Rectal smooth muscle tissue (tissue), 1 donor: ENCODE measurements around the gene PAF1.

Experiments used
- H3K27ac ChIP-seq: one replicate; pipeline ENCODE4 v1.7.0; 2013; ENCODE audit warnings: low read depth, low read length, inconsistent platforms
- H3K27me3 ChIP-seq: one replicate; pipeline ENCODE4 v1.7.0; 2013; ENCODE audit warnings: low read length; ENCODE audit not compliant: control insufficient read depth, insufficient read depth
- H3K36me3 ChIP-seq: one replicate; pipeline ENCODE4 v1.7.0; 2013; ENCODE audit warnings: low read length; ENCODE audit not compliant: control insufficient read depth, insufficient read depth
- H3K4me1 ChIP-seq: one replicate; pipeline ENCODE4 v1.7.0; 2013; ENCODE audit warnings: low read length; ENCODE audit not compliant: control insufficient read depth, insufficient read depth
- H3K4me3 ChIP-seq: one replicate; pipeline ENCODE4 v1.7.0; 2013; ENCODE audit warnings: low read length
- H3K9ac ChIP-seq: one replicate; pipeline ENCODE4 v1.7.0; 2013; ENCODE audit warnings: low read length

PAF1 gene

DNA sequence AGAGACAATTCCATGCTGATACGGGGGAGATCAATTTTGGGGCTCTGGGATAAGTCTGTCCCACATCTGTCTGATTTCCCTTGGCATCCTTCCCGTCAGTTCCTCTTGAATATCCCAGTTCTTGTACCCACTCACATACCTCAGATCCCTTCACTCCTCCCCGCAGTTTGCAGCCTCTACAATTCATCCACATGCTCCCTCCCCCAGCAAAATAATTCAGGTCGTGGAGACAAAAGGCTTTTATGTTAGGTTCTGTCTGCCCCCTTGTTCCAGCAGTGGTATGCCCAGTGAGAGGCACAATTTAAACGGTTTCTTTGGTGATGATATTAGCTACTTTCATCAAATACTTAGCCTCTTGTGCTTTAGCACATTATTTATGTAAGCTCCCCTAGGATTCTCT, 35.3 kb upstream of the PAF1 start:
- Histone ChIP-seq H3K36me3 (peaks cover 7% of the 10 kb centered on the region), H3K4me3 (no peak overlapping the region), H3K4me1 (peaks cover 12% of the 10 kb centered on the region), H3K27ac (no peak overlapping the region), H3K27me3 (no peaks in the 10 kb centered on the region), H3K9ac (no peak overlapping the region)

DNA sequence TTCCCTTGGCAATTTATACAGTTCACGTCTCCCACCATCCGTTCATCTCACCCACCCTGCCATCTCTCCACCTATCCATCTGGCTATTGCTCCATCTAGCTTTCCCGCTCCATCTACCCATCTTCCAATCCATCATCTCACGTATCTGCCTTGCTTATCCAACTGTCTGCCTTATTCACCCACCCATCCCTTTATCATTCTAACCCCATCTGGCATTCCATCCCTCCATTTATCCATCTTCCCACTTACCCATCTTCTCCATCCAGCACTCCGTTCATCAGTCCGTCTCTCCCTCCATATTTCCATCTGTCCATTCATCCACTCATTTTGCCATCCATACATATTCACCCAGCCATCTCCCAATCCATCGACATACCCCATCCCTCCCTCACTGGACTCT, 34.8 kb upstream of the PAF1 start:
- no peak overlapping the region for H3K9ac ChIP-seq
- no peak overlapping the region for H3K27ac ChIP-seq
- peaks cover 12% of the 10 kb centered on the region for H3K4me1 ChIP-seq
- no peaks in the 10 kb centered on the region for H3K27me3 ChIP-seq
- H3K4me3 ChIP-seq: no peak overlapping the region
- peaks cover 7% of the 10 kb centered on the region for H3K36me3 ChIP-seq

GRCh38 chr19:39424934-39425333, 34.0 kb upstream of the PAF1 start:
- Histone ChIP-seq H3K4me3 (no peak overlapping the region), H3K27ac (no peak overlapping the region), H3K27me3 (no peaks in the 10 kb centered on the region), H3K4me1 (peaks cover 12% of the 10 kb centered on the region), H3K36me3 (peaks cover 12% of the 10 kb centered on the region), H3K9ac (no peak overlapping the region)

GRCh38 chr19:39423258-39424086, 32.6 kb upstream of the PAF1 start:
- H3K27me3 ChIP-seq: no peaks in the 10 kb centered on the region
- H3K4me1 ChIP-seq: peaks cover 5% of the 10 kb centered on the region
- peaks cover 20% of the 10 kb centered on the region for H3K36me3 ChIP-seq
- H3K27ac ChIP-seq: no peak overlapping the region
- no peak overlapping the region for H3K4me3 ChIP-seq
- no peak overlapping the region for H3K9ac ChIP-seq

- Histone ChIP-seq H3K4me3 (no peak overlapping the region), H3K27ac (no peak overlapping the region), H3K4me1 (no peaks in the 10 kb centered on the region), H3K27me3 (no peaks in the 10 kb centered on the region), H3K9ac (no peak overlapping the region), H3K36me3 (peaks cover 21% of the 10 kb centered on the region)
Observed at GRCh38 chr19:39422020-39422419, 31.1 kb upstream of the PAF1 start.

GRCh38 chr19:39420769-39421168, 29.9 kb upstream of the PAF1 start:
- Histone ChIP-seq H3K27me3 (no peaks in the 10 kb centered on the region), H3K36me3 (peaks cover 21% of the 10 kb centered on the region), H3K4me1 (peaks cover 3% of the 10 kb centered on the region)

DNA sequence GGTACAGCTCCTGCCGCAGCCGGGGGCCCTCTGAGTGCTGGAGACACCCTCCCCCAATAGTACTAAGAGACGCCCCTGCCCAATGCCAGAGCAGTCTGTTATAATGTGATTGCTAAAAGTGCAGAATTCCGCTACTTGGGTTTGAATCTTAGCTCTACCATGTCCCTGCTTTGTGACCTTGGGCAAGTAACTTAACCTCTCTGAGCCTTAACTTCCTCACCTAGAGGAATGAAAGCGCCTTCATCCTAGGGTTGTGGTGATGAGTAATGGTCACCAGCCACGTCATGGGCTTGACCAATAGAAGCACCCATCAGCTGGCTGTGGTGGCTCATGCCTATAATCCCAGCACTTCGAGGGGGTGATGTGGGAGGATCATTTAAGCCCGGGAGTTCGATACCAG, 28.1 kb upstream of the PAF1 start:
- H3K36me3 ChIP-seq: peaks cover 18% of the 10 kb centered on the region
- no peak overlapping the region for H3K9ac ChIP-seq
- H3K4me1 ChIP-seq: peaks cover 20% of the 10 kb centered on the region
- H3K4me3 ChIP-seq: no peak overlapping the region
- H3K27me3 ChIP-seq: no peaks in the 10 kb centered on the region
- no peak overlapping the region for H3K27ac ChIP-seq

More at GRCh38 chr19:39420769-39421168, 29.9 kb upstream of the PAF1 start:
- Histone ChIP-seq H3K27ac (no peak overlapping the region), H3K9ac (no peak overlapping the region), H3K4me3 (no peak overlapping the region)

- peaks cover 18% of the 10 kb centered on the region for H3K36me3 ChIP-seq
- no peak overlapping the region for H3K4me3 ChIP-seq
- H3K27ac ChIP-seq: no peak overlapping the region
- H3K4me1 ChIP-seq: peaks cover 22% of the 10 kb centered on the region
- no peaks in the 10 kb centered on the region for H3K27me3 ChIP-seq
- no peak overlapping the region for H3K9ac ChIP-seq
Observed at GRCh38 chr19:39417463-39418181, 26.7 kb upstream of the PAF1 start.

GRCh38 chr19:39416152-39417120, 25.5 kb upstream of the PAF1 start:
- Histone ChIP-seq H3K27ac (peak overlapping the region; percentile 14), H3K9ac (no peak overlapping the region), H3K27me3 (no peaks in the 10 kb centered on the region), H3K4me3 (no peak overlapping the region), H3K4me1 (peaks cover 25% of the 10 kb centered on the region), H3K36me3 (peaks cover 14% of the 10 kb centered on the region)

- Histone ChIP-seq H3K27ac (peak overlapping the region; percentile 14), H3K9ac (no peak overlapping the region), H3K4me3 (peak overlapping the region; percentile 68), H3K36me3 (peaks cover 10% of the 10 kb centered on the region), H3K4me1 (peaks cover 36% of the 10 kb centered on the region), H3K27me3 (no peaks in the 10 kb centered on the region)
Observed at GRCh38 chr19:39415111-39416046, 24.5 kb upstream of the PAF1 start.

DNA sequence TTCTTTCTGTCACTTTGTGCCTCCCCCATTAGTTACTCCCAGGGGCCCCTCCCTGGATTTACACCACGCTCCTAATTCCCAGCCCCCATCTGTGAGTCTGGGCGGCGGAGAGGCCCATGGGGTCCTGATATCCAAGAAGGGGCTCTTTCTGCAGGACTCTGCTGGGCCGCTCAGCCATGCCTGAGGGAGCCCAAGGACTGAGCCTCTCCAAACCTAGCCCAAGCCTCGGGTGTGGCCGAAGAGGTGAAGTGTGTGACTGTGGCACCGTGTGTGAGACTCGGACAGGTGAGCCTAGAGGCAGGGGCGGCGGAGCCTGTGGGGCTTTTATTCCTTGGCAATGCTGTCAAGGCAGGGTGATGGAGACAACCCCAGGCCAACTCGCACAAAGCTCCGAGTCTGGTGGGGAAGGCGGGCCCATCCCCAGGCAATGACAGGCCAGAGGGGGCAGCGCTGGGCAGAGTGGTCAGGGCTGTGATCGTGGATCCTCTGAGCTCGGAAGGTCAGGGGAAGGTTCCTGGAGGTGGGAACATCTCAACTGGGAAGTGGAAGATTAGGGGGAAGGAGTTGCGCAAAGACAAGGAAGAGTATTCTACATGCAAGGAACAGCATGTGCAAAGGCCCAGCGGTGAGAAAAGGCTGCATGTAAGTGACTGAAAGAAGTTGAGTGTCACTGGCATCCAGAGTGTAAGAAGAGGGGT, 23.2 kb upstream of the PAF1 start:
- H3K27ac ChIP-seq: peak overlapping the region; percentile 100
- peaks cover 37% of the 10 kb centered on the region for H3K4me1 ChIP-seq
- H3K4me3 ChIP-seq: peak overlapping the region; percentile 68
- H3K36me3 ChIP-seq: peaks cover 7% of the 10 kb centered on the region
- no peaks in the 10 kb centered on the region for H3K27me3 ChIP-seq
- H3K9ac ChIP-seq: peak overlapping the region; percentile 45
